CD4-positive, CD25-positive, alpha-beta regulatory T cell (primary cell): ENCODE data around the gene CFAP77. TPM values are rescaled to one million over a fixed set of nuclear protein-coding genes. Genes with fewer than 3 reads are reported as not detected.

Experiments used
- ATAC-seq, 2 donors: fragments of 150-1000 bp; cut with Tn5 transposase; one replicate each; pipeline ENCODE4 v1.10.0; 2021; ENCODE audit warnings: low read depth in 2 of 2, moderate number of reproducible peaks in 2 of 2, moderate library complexity in 1 of 2
- DNase-seq, 3 donors: peaks; one replicate each; pipeline versions ENCODE4 v3.0.0 to v3.0.0-alpha.2; 2012 to 2022; ENCODE audit warnings: mixed read lengths in 1 of 3
- H3K27ac ChIP-seq: one replicate; pipeline ENCODE4 v1.7.0; 2013; ENCODE audit warnings: mild to moderate bottlenecking, low read length; ENCODE audit not compliant: insufficient read depth, poor library complexity, severe bottlenecking
- H3K27me3 ChIP-seq: one replicate; pipeline ENCODE4 v1.7.0; 2013; ENCODE audit warnings: low read length; ENCODE audit not compliant: control insufficient read depth, insufficient read depth
- H3K36me3 ChIP-seq: one replicate; pipeline ENCODE4 v1.7.0; 2013; ENCODE audit warnings: mild to moderate bottlenecking, low read length, moderate library complexity; ENCODE audit not compliant: control insufficient read depth, insufficient read depth
- H3K4me1 ChIP-seq: 2 replicates; pipeline ENCODE4 v1.7.0; 2013; ENCODE audit warnings: mild to moderate bottlenecking, low read length; ENCODE audit not compliant: insufficient read depth, control insufficient read depth, poor library complexity, severe bottlenecking
- H3K4me3 ChIP-seq: one replicate; pipeline ENCODE4 v1.7.0; 2013; ENCODE audit warnings: low read depth, mild to moderate bottlenecking, low read length, moderate library complexity
- H3K9me3 ChIP-seq, 2 experiments: 1 replicate in 1 of 2; 2 replicates in 1 of 2; pipeline ENCODE4 v1.7.0; 2013; ENCODE audit warnings: low read length in 2 of 2, mild to moderate bottlenecking in 1 of 2, moderate library complexity in 1 of 2; ENCODE audit not compliant: control insufficient read depth in 2 of 2
- H3K27ac Mint-ChIP-seq, 3 donors: one replicate each; pipeline ENCODE4 v1.8.0; 2020 to 2022; ENCODE audit warnings: mild to moderate bottlenecking in 3 of 3, mixed read lengths in 3 of 3, moderate library complexity in 2 of 3
- H3K27me3 Mint-ChIP-seq: one replicate; pipeline ENCODE4 v1.8.0; 2022; ENCODE audit warnings: mild to moderate bottlenecking, mixed read lengths
- H3K36me3 Mint-ChIP-seq: one replicate; pipeline ENCODE4 v1.8.0; 2020; ENCODE audit warnings: mixed read lengths
- H3K4me1 Mint-ChIP-seq, 4 donors: one replicate each; pipeline ENCODE4 v1.8.0; 2020 to 2022; ENCODE audit warnings: mixed read lengths in 4 of 4, mild to moderate bottlenecking in 1 of 4
- H3K4me3 Mint-ChIP-seq, 4 donors: one replicate each; pipeline ENCODE4 v1.8.0; 2020 to 2022; ENCODE audit warnings: mild to moderate bottlenecking in 4 of 4, mixed read lengths in 4 of 4, moderate library complexity in 3 of 4
- H3K9me3 Mint-ChIP-seq, 7 donors: one replicate each; pipeline ENCODE4 v1.8.0; 2020 to 2022; ENCODE audit warnings: mixed read lengths in 7 of 7, mild to moderate bottlenecking in 3 of 7, moderate library complexity in 2 of 7
- polyA plus RNA-seq, 4 donors: library from polyadenylated mRNA; unstranded; fragments of 300-500 nt; fragmentation: Illumina TruSeq; gene quantifications; one replicate each; pipeline ENCODE4 v1.2.3, GENCODE V29; 2021
- total RNA-seq: library from RNA; stranded (reverse); gene quantifications from one replicate; pipeline ENCODE4 v1.2.3, GENCODE V29; 2022

The CFAP77 gene
- total and polyA plus RNA-seq, 5 donors from 2014 or later = not detected

DNA sequence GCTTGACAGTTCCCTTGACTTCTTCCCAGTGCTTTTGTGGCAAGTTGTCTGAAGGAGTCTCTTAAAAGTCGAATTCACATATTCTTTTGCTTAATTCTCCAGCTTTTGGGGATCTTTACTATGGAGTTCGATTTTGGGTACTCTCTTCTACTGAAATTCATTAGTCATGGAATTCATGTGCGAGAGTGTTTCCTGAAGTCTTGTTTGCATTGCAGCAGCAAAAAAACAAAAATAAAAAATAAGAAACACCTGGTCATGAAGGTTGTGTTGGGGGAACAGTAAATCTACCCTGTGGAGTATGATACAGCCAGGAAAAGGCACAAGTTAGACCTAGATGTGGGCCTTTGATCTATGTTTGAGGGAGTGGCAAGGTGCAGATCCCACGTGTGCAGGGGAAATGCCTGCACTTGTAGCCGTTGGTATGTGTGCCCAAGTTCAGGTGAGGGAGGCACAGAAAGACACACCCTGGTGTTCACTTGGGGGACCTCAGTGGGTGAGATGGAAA, 55.2 kb downstream of the CFAP77 start:
- Mint-ChIP-seq H3K9me3 (no peaks in the 10 kb centered on the region), H3K36me3 (no peaks in the 10 kb centered on the region), H3K4me3 (no peak overlapping the region), H3K4me1 (no peaks in the 10 kb centered on the region), H3K27ac (no peak overlapping the region), H3K27me3 (peaks cover 17% of the 10 kb centered on the region)
- H3K9me3 ChIP-seq = no peaks in the 10 kb centered on the region
- no peaks in the 10 kb centered on the region for H3K36me3 ChIP-seq
- no peaks in the 10 kb centered on the region for H3K4me1 ChIP-seq
- no peak overlapping the region for H3K27ac ChIP-seq
- DNase-seq = no peak
- H3K27me3 ChIP-seq = no peaks in the 10 kb centered on the region
- no peak for ATAC-seq
- no peak overlapping the region for H3K4me3 ChIP-seq

DNA sequence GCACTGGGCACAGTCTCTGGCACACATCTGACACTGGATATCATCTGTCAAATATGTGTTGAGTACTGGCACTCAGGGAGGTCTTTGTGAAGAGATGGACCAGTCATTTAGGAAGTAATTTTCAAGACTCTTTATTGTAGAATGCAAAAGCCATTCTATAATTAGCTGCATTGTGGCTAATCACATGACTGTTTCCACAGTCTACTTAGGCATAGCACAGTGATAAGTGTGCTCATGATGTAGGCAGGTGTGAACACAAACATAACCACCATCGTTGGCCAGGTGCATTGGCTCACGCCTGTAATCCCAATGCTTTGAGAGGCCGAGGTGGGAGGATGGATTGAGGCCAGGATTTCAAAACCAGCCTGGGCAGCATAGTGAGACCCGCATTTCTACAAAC, 62.2 kb downstream of the CFAP77 start:
- no peaks in the 10 kb centered on the region for H3K4me1 Mint-ChIP-seq
- Histone ChIP-seq H3K36me3 (no peaks in the 10 kb centered on the region), H3K4me3 (no peak overlapping the region), H3K9me3 (no peaks in the 10 kb centered on the region), H3K4me1 (no peaks in the 10 kb centered on the region), H3K27ac (no peak overlapping the region), H3K27me3 (no peaks in the 10 kb centered on the region)
- H3K4me3 Mint-ChIP-seq = no peak overlapping the region
- no peak for ATAC-seq
- no peaks in the 10 kb centered on the region for H3K9me3 Mint-ChIP-seq
- no peaks in the 10 kb centered on the region for H3K27me3 Mint-ChIP-seq
- no peak for DNase-seq
- H3K27ac Mint-ChIP-seq = no peak overlapping the region
- H3K36me3 Mint-ChIP-seq = no peaks in the 10 kb centered on the region

DNA sequence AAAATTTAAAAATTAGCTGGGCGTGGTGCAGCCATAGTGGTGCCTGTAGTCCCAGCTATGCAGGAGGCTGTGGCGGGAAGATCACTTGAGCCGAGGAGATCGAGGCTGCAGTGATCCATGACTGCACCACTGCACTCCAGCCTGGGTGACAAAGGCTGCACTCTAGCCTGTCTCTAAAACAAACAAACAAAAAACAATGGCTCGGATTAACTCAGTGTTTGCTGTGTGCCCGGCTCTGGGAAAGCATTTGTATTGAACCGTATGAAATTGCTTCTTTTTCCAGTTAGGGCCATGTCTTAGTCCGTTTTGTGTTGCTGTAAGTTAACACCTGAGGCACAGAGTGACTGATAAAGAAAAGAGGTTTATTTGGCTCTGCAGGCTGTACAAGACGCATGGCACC, 62.6 kb downstream of the CFAP77 start:
- Mint-ChIP-seq H3K4me1 (no peaks in the 10 kb centered on the region), H3K27me3 (no peaks in the 10 kb centered on the region), H3K36me3 (no peaks in the 10 kb centered on the region), H3K4me3 (no peak overlapping the region), H3K27ac (no peak overlapping the region), H3K9me3 (no peaks in the 10 kb centered on the region)
- DNase-seq (no peak), ATAC-seq (no peak)
- no peaks in the 10 kb centered on the region for H3K4me1 ChIP-seq
- no peak overlapping the region for H3K27ac ChIP-seq
- H3K27me3 ChIP-seq = no peaks in the 10 kb centered on the region
- no peak overlapping the region for H3K4me3 ChIP-seq
- H3K36me3 ChIP-seq = no peaks in the 10 kb centered on the region
- H3K9me3 ChIP-seq = no peaks in the 10 kb centered on the region

DNA sequence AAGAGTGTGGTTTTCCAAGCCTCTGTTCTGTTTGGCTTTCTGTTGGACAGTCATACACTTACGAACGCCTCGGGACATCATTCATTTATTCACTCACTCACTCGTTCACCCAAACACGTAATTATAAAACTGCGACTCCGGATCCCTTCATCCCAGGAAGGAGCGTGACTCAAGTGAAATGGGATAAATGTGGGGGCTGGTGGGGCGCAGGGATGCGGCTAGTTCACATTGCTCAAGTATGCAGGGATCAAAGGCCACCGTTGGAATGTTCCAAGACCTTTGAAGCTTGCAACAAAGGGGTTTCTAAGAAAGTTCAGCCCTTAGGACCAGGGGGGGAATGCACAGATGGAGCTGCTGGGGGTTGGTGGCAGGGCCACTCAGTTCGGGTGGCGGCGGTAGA, 64.2 kb downstream of the CFAP77 start:
- Mint-ChIP-seq H3K9me3 (no peaks in the 10 kb centered on the region), H3K27me3 (peaks cover 5% of the 10 kb centered on the region), H3K27ac (no peak overlapping the region), H3K36me3 (no peaks in the 10 kb centered on the region), H3K4me3 (no peak overlapping the region), H3K4me1 (no peaks in the 10 kb centered on the region)
- DNase-seq (no peak), ATAC-seq (no peak)
- H3K4me3 ChIP-seq = no peak overlapping the region
- no peak overlapping the region for H3K27ac ChIP-seq
- H3K9me3 ChIP-seq = no peaks in the 10 kb centered on the region
- H3K4me1 ChIP-seq = no peaks in the 10 kb centered on the region
- no peaks in the 10 kb centered on the region for H3K27me3 ChIP-seq
- H3K36me3 ChIP-seq = no peaks in the 10 kb centered on the region

DNA sequence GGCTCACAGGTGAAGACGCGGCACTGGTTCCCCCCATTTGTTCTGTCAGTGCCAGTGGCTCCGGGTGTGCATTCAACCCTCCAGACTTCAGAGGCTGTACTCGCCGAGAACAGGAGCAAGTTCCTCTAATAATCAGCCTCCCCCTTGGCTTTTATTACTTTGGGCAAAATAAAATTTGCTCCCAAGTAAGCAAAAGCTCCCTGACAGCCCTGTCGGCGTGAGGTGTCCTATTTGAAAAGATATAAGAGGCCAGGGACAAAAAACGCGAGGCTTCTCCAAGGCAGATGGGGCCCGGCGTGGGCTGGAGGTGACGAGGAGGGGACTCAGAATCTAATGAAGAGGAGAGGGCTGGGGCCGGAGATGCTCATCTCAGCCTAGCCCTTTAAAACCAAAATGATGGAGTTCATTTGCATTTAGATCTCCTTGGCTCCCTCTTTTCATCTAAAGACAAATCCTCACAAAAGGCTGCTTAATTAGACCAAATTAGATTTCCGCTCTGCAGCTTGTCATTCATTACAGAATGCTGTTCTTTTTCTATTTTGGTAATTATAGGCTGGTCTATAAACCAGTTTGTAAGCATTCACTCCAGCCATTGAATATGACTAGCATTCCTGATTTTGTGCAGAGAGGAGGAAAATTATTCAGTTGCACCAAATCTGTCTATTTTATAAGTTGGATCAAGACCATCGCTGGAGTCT, 68.5 kb downstream of the CFAP77 start:
- Histone ChIP-seq H3K9me3 (no peaks in the 10 kb centered on the region), H3K36me3 (no peaks in the 10 kb centered on the region), H3K27ac (no peak overlapping the region), H3K27me3 (no peaks in the 10 kb centered on the region), H3K4me3 (no peak overlapping the region), H3K4me1 (no peaks in the 10 kb centered on the region)
- no peaks in the 10 kb centered on the region for H3K9me3 Mint-ChIP-seq
- H3K4me1 Mint-ChIP-seq = no peaks in the 10 kb centered on the region
- no peak overlapping the region for H3K27ac Mint-ChIP-seq
- H3K36me3 Mint-ChIP-seq = no peaks in the 10 kb centered on the region
- ATAC-seq = no peak
- no peak for DNase-seq
- H3K27me3 Mint-ChIP-seq = peaks cover 14% of the 10 kb centered on the region
- no peak overlapping the region for H3K4me3 Mint-ChIP-seq

DNA sequence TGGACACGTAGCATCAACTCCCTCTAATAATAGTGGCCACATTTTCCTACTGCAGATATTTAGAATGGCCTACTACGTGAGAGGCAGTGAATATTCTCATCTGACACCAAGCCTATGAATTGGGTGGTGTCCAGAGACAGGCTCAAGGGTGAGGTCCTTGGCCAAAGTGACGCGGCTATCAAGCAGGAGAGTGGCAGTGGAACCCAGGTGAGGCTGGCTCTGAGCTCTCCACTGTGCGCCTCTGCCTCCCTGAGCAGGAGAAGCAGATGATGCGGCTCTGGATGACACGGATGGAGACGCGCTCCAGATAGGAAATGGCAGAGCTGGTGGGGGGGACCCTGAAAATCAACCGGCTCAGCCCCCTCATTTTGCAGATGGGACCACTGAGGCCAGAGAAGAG, 69.7 kb downstream of the CFAP77 start:
- Histone ChIP-seq H3K36me3 (no peaks in the 10 kb centered on the region), H3K4me1 (no peaks in the 10 kb centered on the region), H3K27ac (no peak overlapping the region), H3K4me3 (no peak overlapping the region), H3K27me3 (peaks cover 3% of the 10 kb centered on the region), H3K9me3 (no peaks in the 10 kb centered on the region)
- Mint-ChIP-seq H3K27me3 (peaks cover 14% of the 10 kb centered on the region), H3K36me3 (no peaks in the 10 kb centered on the region), H3K4me3 (no peak overlapping the region), H3K27ac (no peak overlapping the region), H3K4me1 (no peaks in the 10 kb centered on the region), H3K9me3 (no peaks in the 10 kb centered on the region)
- DNase-seq (no peak), ATAC-seq (no peak)

DNA sequence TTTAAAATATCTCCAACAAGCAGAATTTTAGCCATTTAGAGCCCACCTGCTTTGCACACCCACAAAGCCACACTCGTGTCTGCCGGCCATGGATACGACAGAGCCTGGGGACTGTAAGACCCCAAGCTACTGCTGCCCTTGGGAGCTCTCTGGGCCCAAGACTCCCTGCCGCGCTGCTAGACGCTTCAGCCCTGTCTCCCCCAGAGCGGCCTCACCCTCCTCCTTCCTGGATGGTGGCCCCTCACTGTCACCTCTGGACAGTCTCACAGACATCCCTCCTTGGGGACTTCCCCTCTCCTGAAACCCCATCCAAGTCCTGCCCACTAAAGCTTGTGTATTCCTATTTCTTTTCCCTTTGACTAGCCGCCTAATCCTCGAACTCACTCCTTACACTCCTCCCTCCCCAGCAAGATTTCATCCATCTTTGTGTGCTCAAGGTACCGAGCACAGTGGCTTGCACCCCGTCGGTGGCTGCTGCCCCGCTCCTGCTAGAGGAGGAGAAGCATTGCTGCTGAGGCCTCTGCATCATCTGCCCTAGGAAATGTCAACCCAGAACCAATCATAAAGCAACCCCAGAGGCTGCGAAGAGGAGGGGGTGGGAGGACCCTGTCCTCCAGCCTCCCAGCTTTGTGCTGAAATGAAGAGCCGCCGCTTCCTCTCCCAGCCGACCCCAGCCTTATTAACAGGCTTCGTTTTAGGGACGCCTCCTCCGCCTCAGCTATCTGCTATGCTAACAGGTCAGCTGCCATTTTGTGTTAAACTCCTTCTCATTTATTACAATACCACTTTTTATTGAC, 71.2 kb downstream of the CFAP77 start:
- H3K9me3 Mint-ChIP-seq = no peaks in the 10 kb centered on the region
- H3K4me3 Mint-ChIP-seq = no peak overlapping the region
- Histone ChIP-seq H3K27ac (no peak overlapping the region), H3K27me3 (peaks cover 3% of the 10 kb centered on the region), H3K4me1 (no peaks in the 10 kb centered on the region), H3K4me3 (no peak overlapping the region), H3K9me3 (no peaks in the 10 kb centered on the region), H3K36me3 (no peaks in the 10 kb centered on the region)
- H3K36me3 Mint-ChIP-seq = no peaks in the 10 kb centered on the region
- DNase-seq (no peak), ATAC-seq (no peak)
- peaks cover 14% of the 10 kb centered on the region for H3K27me3 Mint-ChIP-seq
- no peaks in the 10 kb centered on the region for H3K4me1 Mint-ChIP-seq
- peak overlapping the region in 1 of 3 donors; percentile 43 for H3K27ac Mint-ChIP-seq
